CD14-positive monocyte (primary cell): Measurements from ENCODE around the gene LCLAT1. TPM values are rescaled to one million over a fixed set of nuclear protein-coding genes. Genes with fewer than 3 reads are reported as not detected.

Source experiments
- DNase-seq, 3 donors: peaks; one replicate each; pipeline ENCODE4 v3.0.0-alpha.2; 2011 to 2022
- H2AFZ ChIP-seq: 2 replicates; pipeline ENCODE4 v1.6.0; 2012; ENCODE audit warnings: mild to moderate bottlenecking, low read depth, low read length, inconsistent platforms; ENCODE audit not compliant: insufficient read depth, poor library complexity, severe bottlenecking
- H3K27ac ChIP-seq, 2 donors: 1 replicate in 1 of 2; 2 replicates in 1 of 2; pipeline ENCODE4 v1.5.1; 2012 to 2013; ENCODE audit warnings: low read length in 2 of 2, control low read depth in 1 of 2, inconsistent platforms in 1 of 2, low read depth in 1 of 2, mild to moderate bottlenecking in 1 of 2
- H3K27me3 ChIP-seq, 2 donors: one replicate each; pipeline versions ENCODE4 v1.6.0 to v1.6.1; 2011 to 2013; ENCODE audit warnings: low read length in 2 of 2; ENCODE audit not compliant: control insufficient read depth in 2 of 2, insufficient read depth in 2 of 2
- H3K36me3 ChIP-seq, 2 donors: replicated peaks in 1 of 2; 1 replicate in 1 of 2; 2 replicates in 1 of 2; pipeline versions ENCODE4 v1.5.1 to v1.6.1; 2012 to 2013; ENCODE audit warnings: low read length in 2 of 2, control low read depth in 1 of 2, inconsistent platforms in 1 of 2, mild to moderate bottlenecking in 1 of 2; ENCODE audit not compliant: insufficient read depth in 2 of 2, control insufficient read depth in 1 of 2
- H3K4me1 ChIP-seq, 2 donors: 1 replicate in 1 of 2; 2 replicates in 1 of 2; pipeline versions ENCODE4 v1.5.1 to v1.6.1; 2012 to 2013; ENCODE audit warnings: low read length in 2 of 2, control low read depth in 1 of 2, inconsistent platforms in 1 of 2, mild to moderate bottlenecking in 1 of 2, moderate library complexity in 1 of 2; ENCODE audit not compliant: insufficient read depth in 2 of 2, control insufficient read depth in 1 of 2
- H3K4me2 ChIP-seq: replicated peaks from 2 replicates; pipeline ENCODE3; 2012; ENCODE audit warnings: low read length, moderate library complexity, mild to moderate bottlenecking; ENCODE audit not compliant: poor library complexity, severe bottlenecking; ENCODE audit errors: extremely low read depth
- H3K4me3 ChIP-seq, 3 experiments: fragments of 200-600 bp in 1 of 3; sonication (generic) in 1 of 3; replicated peaks in 1 of 3; 1 replicate in 2 of 3; 2 replicates in 1 of 3; pipeline ENCODE4 v1.5.1; 2011 to 2013; ENCODE audit warnings: low read length in 3 of 3, mild to moderate bottlenecking in 3 of 3, control low read depth in 2 of 3, low read depth in 2 of 3, inconsistent platforms in 1 of 3, moderate library complexity in 1 of 3
- H3K79me2 ChIP-seq: 2 replicates; pipeline ENCODE4 v1.6.0; 2012; ENCODE audit warnings: mild to moderate bottlenecking, control low read depth, inconsistent platforms, low read length, moderate library complexity; ENCODE audit not compliant: insufficient read depth
- H3K9ac ChIP-seq: 2 replicates; pipeline ENCODE4 v1.6.0; 2017; ENCODE audit warnings: low read length, mild to moderate bottlenecking; ENCODE audit not compliant: insufficient read depth, poor library complexity, severe bottlenecking
- H3K9me3 ChIP-seq, 2 donors: replicated peaks in 1 of 2; 1 replicate in 1 of 2; 2 replicates in 1 of 2; pipeline versions ENCODE4 v1.5.1 to v1.6.1; 2012 to 2013; ENCODE audit warnings: low read length in 2 of 2, control low read depth in 1 of 2; ENCODE audit not compliant: control insufficient read depth in 1 of 2, insufficient read depth in 1 of 2
- H4K20me1 ChIP-seq: 2 replicates; pipeline ENCODE4 v1.6.0; 2012; ENCODE audit warnings: mild to moderate bottlenecking, low read length, control low read depth, moderate library complexity; ENCODE audit not compliant: insufficient read depth
- H3K27ac Mint-ChIP-seq, 7 donors: one replicate each; pipeline ENCODE4 v1.8.0; 2020; ENCODE audit warnings: mild to moderate bottlenecking in 7 of 7, mixed read lengths in 7 of 7, moderate library complexity in 6 of 7, inconsistent platforms in 2 of 7
- H3K27me3 Mint-ChIP-seq, 3 donors: one replicate each; pipeline ENCODE4 v1.8.0; 2021 to 2022; ENCODE audit warnings: low read depth in 3 of 3, mild to moderate bottlenecking in 3 of 3, mixed read lengths in 3 of 3, moderate library complexity in 3 of 3, inconsistent platforms in 1 of 3
- H3K36me3 Mint-ChIP-seq, 2 donors: one replicate each; pipeline ENCODE4 v1.8.0; 2020; ENCODE audit warnings: mixed read lengths in 2 of 2, inconsistent platforms in 1 of 2, mild to moderate bottlenecking in 1 of 2
- H3K4me1 Mint-ChIP-seq: one replicate; pipeline ENCODE4 v1.8.0; 2020; ENCODE audit warnings: mild to moderate bottlenecking, mixed read lengths
- H3K4me3 Mint-ChIP-seq, 2 donors: one replicate each; pipeline ENCODE4 v1.8.0; 2020; ENCODE audit warnings: mild to moderate bottlenecking in 2 of 2, mixed read lengths in 2 of 2, moderate library complexity in 1 of 2
- H3K9me3 Mint-ChIP-seq, 7 donors: one replicate each; pipeline ENCODE4 v1.8.0; 2020 to 2022; ENCODE audit warnings: mixed read lengths in 7 of 7, mild to moderate bottlenecking in 6 of 7, moderate library complexity in 6 of 7, inconsistent platforms in 2 of 7
- WGBS: methylation state at CpG from one replicate; pipeline ENCODE4 v1.1.5; 2013; ENCODE audit warnings: missing lambda C conversion rate; ENCODE audit not compliant: insufficient coverage; 5-methylcytosine and 5-hydroxymethylcytosine counted together
- intact Hi-C, 2 donors: fragments of 100-400 bp; cut with micrococcal nuclease; formaldehyde crosslinking; loops; one replicate each; pipeline versions ENCODE4 v1.15.0 to v1.15.1; 2023
- polyA plus RNA-seq, 3 donors: library from polyadenylated mRNA; depleted of rRNA in 1 of 3; unstranded in 2 of 3; stranded (reverse) in 1 of 3; fragments of 300-500 nt in 2 of 3; fragments of >200 nt in 1 of 3; fragmentation: Illumina TruSeq in 2 of 3; gene quantifications; 1 replicate in 2 of 3; 2 replicates in 1 of 3; pipeline ENCODE4 v1.2.3, GENCODE V29; 2012 to 2021
- TF ChIP-seq, protein P1 (sequence below): fragments of 200-600 bp; IDR thresholded peaks from one replicate; pipeline ENCODE4 v1.8.0; 2022; ENCODE audit warnings: antibody characterized with exemption, mild to moderate bottlenecking

Gene LCLAT1
- polyA plus RNA-seq, 3 donors = 1.2 to 5.7 (median 1.3) TPM

DNA sequence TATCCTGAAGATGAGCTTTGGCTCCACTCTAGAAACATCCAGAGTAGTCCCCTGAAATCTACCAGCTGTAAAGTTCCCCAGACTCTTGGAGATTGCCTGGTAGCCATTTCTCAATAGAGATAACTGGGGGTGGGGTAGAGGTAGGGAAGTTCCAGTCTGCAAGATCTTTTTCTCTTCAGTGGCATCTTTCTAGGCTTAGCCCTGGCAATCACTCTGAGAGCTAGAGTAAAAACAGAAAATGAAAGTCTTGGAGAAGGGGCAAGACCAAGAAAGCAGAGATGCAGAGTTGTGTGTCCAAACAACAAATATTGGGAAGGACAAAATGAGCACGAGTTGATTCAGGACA lies 41.8 kb upstream of the LCLAT1 start:
- Histone ChIP-seq H3K4me2 (no peak overlapping the region), H3K79me2 (no peaks in the 10 kb centered on the region), H4K20me1 (no peaks in the 10 kb centered on the region), H2AFZ (no peak overlapping the region), H3K27me3 (no peaks in the 10 kb centered on the region), H3K4me3 (no peak overlapping the region), H3K27ac (no peak overlapping the region), H3K9me3 (no peaks in the 10 kb centered on the region), H3K4me1 (no peaks in the 10 kb centered on the region), H3K36me3 (no peaks in the 10 kb centered on the region), H3K9ac (no peak overlapping the region)
- H3K9me3 Mint-ChIP-seq = no peaks in the 10 kb centered on the region
- 29% methylated on average over 1 of the region's 1 CpG for WGBS
- intact Hi-C loops = no loop called here
- no peaks in the 10 kb centered on the region for H3K36me3 Mint-ChIP-seq
- TF ChIP-seq, protein P1, sequence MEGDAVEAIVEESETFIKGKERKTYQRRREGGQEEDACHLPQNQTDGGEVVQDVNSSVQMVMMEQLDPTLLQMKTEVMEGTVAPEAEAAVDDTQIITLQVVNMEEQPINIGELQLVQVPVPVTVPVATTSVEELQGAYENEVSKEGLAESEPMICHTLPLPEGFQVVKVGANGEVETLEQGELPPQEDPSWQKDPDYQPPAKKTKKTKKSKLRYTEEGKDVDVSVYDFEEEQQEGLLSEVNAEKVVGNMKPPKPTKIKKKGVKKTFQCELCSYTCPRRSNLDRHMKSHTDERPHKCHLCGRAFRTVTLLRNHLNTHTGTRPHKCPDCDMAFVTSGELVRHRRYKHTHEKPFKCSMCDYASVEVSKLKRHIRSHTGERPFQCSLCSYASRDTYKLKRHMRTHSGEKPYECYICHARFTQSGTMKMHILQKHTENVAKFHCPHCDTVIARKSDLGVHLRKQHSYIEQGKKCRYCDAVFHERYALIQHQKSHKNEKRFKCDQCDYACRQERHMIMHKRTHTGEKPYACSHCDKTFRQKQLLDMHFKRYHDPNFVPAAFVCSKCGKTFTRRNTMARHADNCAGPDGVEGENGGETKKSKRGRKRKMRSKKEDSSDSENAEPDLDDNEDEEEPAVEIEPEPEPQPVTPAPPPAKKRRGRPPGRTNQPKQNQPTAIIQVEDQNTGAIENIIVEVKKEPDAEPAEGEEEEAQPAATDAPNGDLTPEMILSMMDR = no peak
- peaks cover 6 to 14% (median 10%) of the 10 kb centered on the region in 3 donors for H3K27me3 Mint-ChIP-seq
- no peak overlapping the region for H3K4me3 Mint-ChIP-seq
- no peak for DNase-seq
- H3K27ac Mint-ChIP-seq = peak overlapping the region in 1 of 7 donors; percentile 34
- H3K4me1 Mint-ChIP-seq = peaks cover 5% of the 10 kb centered on the region

DNA sequence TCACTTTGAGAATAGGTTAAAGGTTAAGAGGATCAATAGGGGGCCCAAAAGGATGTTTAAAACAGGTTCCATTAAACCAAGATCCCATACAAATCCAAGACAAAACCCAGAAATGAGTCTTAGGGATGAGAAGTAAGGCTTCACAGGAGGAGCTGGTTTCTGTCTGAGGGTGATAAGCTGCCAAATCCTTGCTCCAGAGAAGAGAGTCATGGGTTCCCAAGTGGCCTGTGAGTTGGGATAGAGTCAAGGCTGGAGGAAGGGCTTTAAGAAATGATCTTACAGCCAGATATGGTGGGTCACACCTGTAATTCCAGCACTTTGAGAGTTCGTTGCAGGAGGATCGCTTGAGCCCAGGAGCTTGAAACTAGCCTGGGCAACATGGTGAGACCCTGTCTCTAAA lies 40.2 kb upstream of the LCLAT1 start:
- Histone ChIP-seq H3K4me3 (no peak overlapping the region), H3K9ac (no peak overlapping the region), H3K9me3 (no peaks in the 10 kb centered on the region), H3K27me3 (no peaks in the 10 kb centered on the region), H3K4me2 (no peak overlapping the region), H3K27ac (no peak overlapping the region), H4K20me1 (no peaks in the 10 kb centered on the region), H2AFZ (no peak overlapping the region), H3K79me2 (no peaks in the 10 kb centered on the region), H3K36me3 (no peaks in the 10 kb centered on the region), H3K4me1 (no peaks in the 10 kb centered on the region)
- Mint-ChIP-seq H3K27me3 (peaks cover 4 to 14% (median 10%) of the 10 kb centered on the region in 3 donors), H3K4me3 (no peak overlapping the region), H3K27ac (no peak overlapping the region), H3K4me1 (peaks cover 5% of the 10 kb centered on the region), H3K36me3 (no peaks in the 10 kb centered on the region), H3K9me3 (peaks cover 0 to 2% (median 0%) of the 10 kb centered on the region in 7 donors)
- WGBS = no CpG with 5 or more reads among the region's 2 CpGs
- no peak for DNase-seq
- intact Hi-C loops = no loop called here
- TF ChIP-seq, protein P1 = no peak
